ENCODE measurements around the gene MAZ.
"Not testable (repeated sequence)": the region's sequence is repeated elsewhere in the genome, so short reads cannot be mapped to it uniquely, and the experiment has no call there.

Gene MAZ

GRCh38 chr16:29806099-29806579 lies at the start of gene MAZ:
MAZ (plus strand) TSS chr16:29806529; CDS start chr16:29806702, 173 bp downstream.
- DNase-seq (ENCODE audit: low read depth, low spot score), result no peak

- DNase-seq (ENCODE audit: low read depth, low spot score), result no peak
Measured at GRCh38 chr16:29756654-29757053, 49.7 kb upstream of the MAZ start.

- not testable (repeated sequence) for DNase-seq (ENCODE audit: low read depth, low spot score)
Measured at GRCh38 chr16:29757086-29757485, 49.2 kb upstream of the MAZ start.

- DNase-seq (ENCODE audit: low read depth, low spot score), result peak; percentile 54
Measured at GRCh38 chr16:29757950-29758466, 48.3 kb upstream of the MAZ start.

- no peak for DNase-seq (ENCODE audit: low read depth, low spot score)
Measured at GRCh38 chr16:29760567-29761279, 45.6 kb upstream of the MAZ start.

GRCh38 chr16:29761280-29761651 lies 45.1 kb upstream of the MAZ start:
- DNase-seq (ENCODE audit: low read depth, low spot score), result not testable (repeated sequence)

- DNase-seq (ENCODE audit: low read depth, low spot score), result peak; percentile 36
Measured at GRCh38 chr16:29761882-29762281, 44.4 kb upstream of the MAZ start.

- no peak for DNase-seq (ENCODE audit: low read depth, low spot score)
Measured at GRCh38 chr16:29763326-29763725, 43.0 kb upstream of the MAZ start.

DNA sequence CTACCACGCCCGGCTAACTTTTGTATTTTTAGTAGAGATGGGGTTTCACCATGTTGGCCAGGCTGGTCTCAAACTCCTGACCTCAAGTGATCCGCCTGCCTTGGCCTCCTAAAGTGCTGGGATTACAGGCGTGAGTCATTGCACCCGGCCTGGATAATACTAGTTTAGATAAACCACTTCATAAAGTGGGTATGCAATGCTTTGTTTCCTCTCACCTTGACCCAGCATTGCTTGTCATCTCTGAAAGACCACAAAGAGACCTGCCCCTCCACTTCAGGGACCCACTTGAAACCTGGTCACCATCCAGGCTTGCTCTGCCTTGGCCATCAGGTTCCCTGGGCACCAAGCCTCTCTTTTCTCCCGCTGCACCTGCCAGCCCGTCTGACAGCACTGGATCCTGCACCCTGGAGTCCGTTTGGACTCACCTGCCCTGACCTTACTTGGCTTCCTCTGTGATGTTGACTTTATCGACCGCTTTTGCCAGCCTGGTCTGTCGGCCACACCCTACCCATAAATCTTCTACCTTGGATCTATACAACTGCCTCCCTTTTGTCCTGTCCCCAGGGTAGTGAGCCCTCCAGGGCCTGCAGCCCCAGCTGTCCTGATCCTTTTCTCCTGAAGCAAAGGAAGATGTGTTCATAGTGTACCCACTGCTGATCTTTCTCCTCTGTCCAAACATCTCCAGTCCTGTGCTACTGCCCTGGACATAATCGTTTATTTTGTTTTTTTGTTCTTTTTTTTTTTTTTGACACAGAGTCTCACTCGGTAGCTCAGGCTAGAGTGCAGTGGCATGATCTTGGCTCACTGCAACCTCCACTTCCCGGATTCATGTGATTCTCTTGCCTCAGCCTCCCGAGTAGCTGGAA lies 40.9 kb upstream of the MAZ start:
- DNase-seq (ENCODE audit: low read depth, low spot score), result no peak

GRCh38 chr16:29766571-29766970 lies 39.8 kb upstream of the MAZ start:
- DNase-seq (ENCODE audit: low read depth, low spot score), result no peak

- no peak for DNase-seq (ENCODE audit: low read depth, low spot score)
Measured at GRCh38 chr16:29767062-29767461, 39.3 kb upstream of the MAZ start.

GRCh38 chr16:29769507-29769906 lies 36.8 kb upstream of the MAZ start:
- DNase-seq (ENCODE audit: low read depth, low spot score), result no peak

DNA sequence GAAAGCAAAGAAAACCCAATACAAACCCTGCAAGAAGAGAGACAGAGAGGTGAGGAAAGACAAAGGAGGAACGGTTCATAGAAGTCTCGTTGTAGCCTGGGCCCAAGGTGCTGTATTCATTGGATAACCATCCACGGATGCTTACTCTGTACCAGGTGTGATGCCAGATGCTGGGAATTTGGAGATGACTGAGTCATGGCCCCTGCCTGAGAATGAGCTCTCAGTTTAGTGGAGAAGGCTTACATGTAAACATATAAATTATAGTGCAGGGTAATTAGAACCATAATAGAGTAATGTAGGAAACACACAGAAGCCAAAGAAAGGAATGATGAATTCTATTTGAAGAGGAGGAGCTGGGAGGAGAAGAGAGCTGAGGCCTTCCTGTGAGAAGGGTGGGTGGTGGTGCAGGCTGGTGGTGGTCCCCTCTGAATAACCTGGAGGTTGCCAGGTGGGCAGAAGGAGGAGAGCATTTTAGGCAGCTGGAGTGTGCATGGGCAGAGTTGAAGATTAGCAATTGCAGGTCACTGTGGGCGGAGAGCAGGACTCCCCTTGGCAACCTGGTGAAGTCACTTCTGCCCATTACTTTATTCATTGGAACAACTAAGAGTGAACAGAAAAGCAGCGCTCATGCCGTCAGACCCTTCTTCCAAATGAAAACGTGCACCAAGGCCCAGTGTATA lies 35.9 kb upstream of the MAZ start:
- no peak for DNase-seq (ENCODE audit: low read depth, low spot score)

DNA sequence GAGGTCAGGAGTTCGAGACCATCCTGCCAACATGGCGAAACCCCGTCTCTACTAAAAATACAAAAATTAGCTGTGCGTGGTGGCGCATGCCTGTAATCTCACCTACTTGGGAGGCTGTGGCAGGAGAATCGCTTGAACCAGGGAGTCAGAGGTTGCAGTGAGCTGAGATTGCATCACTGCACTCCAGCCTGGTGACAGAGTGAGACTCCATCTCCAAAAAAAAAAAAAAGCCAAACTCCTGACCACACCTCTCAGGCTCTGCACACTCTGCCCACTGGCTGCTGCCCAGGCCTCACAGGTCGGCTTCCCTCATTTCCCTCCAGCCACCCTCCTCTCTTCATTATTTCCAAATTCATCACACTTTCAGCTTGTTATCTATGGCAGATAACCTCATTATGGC lies 34.0 kb upstream of the MAZ start:
- not testable (repeated sequence) for DNase-seq (ENCODE audit: low read depth, low spot score)

DNA sequence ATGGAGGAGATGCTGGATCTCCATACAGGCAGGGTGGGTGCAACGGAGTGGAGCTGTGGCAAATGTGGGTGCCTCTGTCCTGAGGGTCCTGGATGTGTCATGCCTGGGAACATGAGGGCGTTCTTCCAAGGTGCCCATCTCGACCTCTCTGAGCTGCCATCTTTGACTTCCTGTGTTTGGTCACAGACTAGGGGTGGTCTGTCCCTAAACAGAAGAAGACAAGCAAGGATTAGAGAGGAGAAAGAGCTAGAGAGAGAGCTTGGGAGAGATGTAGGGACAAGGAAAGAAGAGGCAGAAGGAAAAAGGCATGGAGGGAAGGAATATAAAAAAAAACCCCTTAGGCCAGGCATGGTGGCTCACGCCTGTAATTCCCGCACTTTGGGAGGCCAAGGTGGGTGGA lies 31.6 kb upstream of the MAZ start:
- DNase-seq (ENCODE audit: low read depth, low spot score), result no peak

GRCh38 chr16:29775742-29776408 lies 30.5 kb upstream of the MAZ start:
- DNase-seq (ENCODE audit: low read depth, low spot score), result peak; percentile 13

DNA sequence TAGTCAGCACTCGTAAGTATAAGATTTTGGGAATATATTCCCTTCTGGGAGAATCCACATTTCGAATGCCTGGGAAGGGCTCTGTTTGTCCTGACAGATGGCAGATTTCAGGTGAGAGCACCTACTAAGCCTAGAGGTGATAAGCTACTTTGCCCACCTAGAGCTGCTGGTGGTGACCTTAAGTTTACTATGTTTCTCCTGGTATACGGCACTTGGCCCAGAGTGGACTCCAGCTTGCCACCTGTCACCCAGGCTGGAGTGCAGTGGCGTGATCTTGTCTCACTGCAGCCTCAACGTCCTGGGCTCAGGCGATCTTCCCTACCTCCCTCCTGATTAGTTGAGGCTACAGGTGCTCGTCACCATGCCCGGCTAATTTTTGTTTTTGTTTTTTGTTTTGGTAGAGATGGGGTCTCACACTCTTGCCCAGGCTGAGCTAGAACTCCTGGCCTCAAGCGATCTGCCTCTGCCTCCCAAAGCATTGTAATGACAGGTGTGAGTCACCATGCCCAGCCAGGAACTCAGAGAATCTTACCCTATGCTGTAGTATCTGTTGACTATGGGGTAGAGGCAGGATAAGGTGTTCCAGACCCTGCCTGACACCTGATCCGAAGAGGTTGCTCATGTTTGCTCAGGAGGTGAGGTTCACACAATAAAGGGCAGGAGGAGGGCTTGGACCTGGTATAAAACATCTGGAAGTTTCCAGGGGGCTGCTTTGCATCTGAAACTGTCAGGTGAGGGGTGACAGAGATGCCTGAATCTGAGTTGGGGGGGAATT lies 28.6 kb upstream of the MAZ start, which contains the start of gene ZG16:
Gene ZG16, plus strand, starts transcription at position 681 of the 775 bp plus-strand sequence. CDS start 1,011 bp downstream, outside the sequence.
- DNase-seq (ENCODE audit: low read depth, low spot score), result no peak

GRCh38 chr16:29779474-29779873 lies 26.9 kb upstream of the MAZ start:
- no peak for DNase-seq (ENCODE audit: low read depth, low spot score)

GRCh38 chr16:29783094-29783953 lies 23.0 kb upstream of the MAZ start:
- DNase-seq (ENCODE audit: low read depth, low spot score), result not testable (repeated sequence)

- DNase-seq (ENCODE audit: low read depth, low spot score), result no peak
Measured at GRCh38 chr16:29784157-29784556, 22.2 kb upstream of the MAZ start.

Data from astrocyte of the hippocampus (primary cell).